Smooth muscle cell (in vitro differentiated cells): ENCODE data around the gene TPT1. TPM values are rescaled to one million over a fixed set of nuclear protein-coding genes. Genes with fewer than 3 reads are reported as not detected.
"Not testable (repeated sequence)": the region's sequence is repeated elsewhere in the genome, so short reads cannot be mapped to it uniquely, and the experiment has no call there.

Experiments used
- DNase-seq: peaks from one replicate; lab custom pipeline; 2025; ENCODE audit not compliant: unreplicated experiment; lab: John Stamatoyannopoulos, UW
- H2AFZ ChIP-seq: fragments of 200-600 bp; sonication (generic); 2 replicates; pipeline ENCODE4 v1.6.0; 2016; ENCODE audit warnings: antibody characterized with exemption, low read depth, mild to moderate bottlenecking
- H3F3A ChIP-seq: fragments of 200-600 bp; sonication (generic); 2 replicates; pipeline ENCODE4 v1.6.0; 2017; ENCODE audit warnings: antibody characterized with exemption, low read depth
- H3K27ac ChIP-seq: fragments of 200-600 bp; sonication (generic); 2 replicates; pipeline ENCODE4 v1.5.1; 2016; ENCODE audit warnings: low read depth, mild to moderate bottlenecking
- H3K27me3 ChIP-seq: fragments of 200-600 bp; sonication (generic); 2 replicates; pipeline ENCODE4 v1.6.1; 2016; ENCODE audit warnings: low read depth, mild to moderate bottlenecking
- H3K36me3 ChIP-seq: fragments of 200-600 bp; sonication (generic); 2 replicates; pipeline ENCODE4 v1.5.1; 2016; ENCODE audit warnings: low read depth
- H3K4me1 ChIP-seq: fragments of 200-600 bp; sonication (generic); 2 replicates; pipeline ENCODE4 v1.5.1; 2016; ENCODE audit warnings: low read depth
- H3K4me2 ChIP-seq: fragments of 200-600 bp; sonication (generic); 2 replicates; pipeline ENCODE4 v1.6.0; 2016; ENCODE audit warnings: mild to moderate bottlenecking
- H3K4me3 ChIP-seq: fragments of 200-600 bp; sonication (generic); 2 replicates; pipeline ENCODE4 v1.5.1; 2016; ENCODE audit warnings: mild to moderate bottlenecking
- H3K79me2 ChIP-seq: fragments of 200-600 bp; sonication (generic); 2 replicates; pipeline ENCODE4 v1.6.0; 2016; ENCODE audit warnings: low read depth, mild to moderate bottlenecking
- H3K9ac ChIP-seq: fragments of 200-600 bp; sonication (generic); 2 replicates; pipeline ENCODE4 v1.6.0; 2016; ENCODE audit warnings: low read depth
- H3K9me3 ChIP-seq: fragments of 200-600 bp; sonication (generic); replicated peaks from 2 replicates; pipeline ENCODE4 v1.5.1; 2016; ENCODE audit warnings: low read depth
- H4K20me1 ChIP-seq: fragments of 200-600 bp; sonication (generic); 2 replicates; pipeline ENCODE4 v1.6.0; 2016; ENCODE audit warnings: low read depth
- WGBS: methylation state at CpG from one replicate; pipeline ENCODE4 v1.1.7; 2016; ENCODE audit warnings: low lambda C conversion rate; 5-methylcytosine and 5-hydroxymethylcytosine counted together
- polyA plus RNA-seq: library from polyadenylated mRNA; unstranded; fragments of >200 nt; fragmentation: Nextera tagmentation; extraction: Ambion mirVana; gene quantifications from 2 replicates; pipeline ENCODE4 v1.2.1, GENCODE V29; 2016
- total RNA-seq: library from RNA; depleted of rRNA; stranded (reverse); fragments of >200 nt; gene quantifications from 2 replicates; pipeline ENCODE4 v1.2.3, GENCODE V29; 2014
- TF ChIP-seq, protein P1 (sequence below): fragments of 200-600 bp; sonication (generic); IDR thresholded peaks from 2 replicates; pipeline ENCODE4 v1.5.1; 2017; ENCODE audit warnings: borderline replicate concordance, mild to moderate bottlenecking, antibody characterized with exemption; ENCODE audit not compliant: insufficient read depth, poor library complexity, severe bottlenecking

The TPT1 gene
- total and polyA plus RNA-seq, 2 experiments from 2014 or later = 1,031 to 3,918 TPM

GRCh38 chr13:45302507-45302906 is 38.5 kb downstream of the TPT1 start:
- DNase-seq = no peak
- Histone ChIP-seq H3K9ac (no peak overlapping the region), H4K20me1 (no peaks in the 10 kb centered on the region), H2AFZ (no peak overlapping the region), H3K79me2 (no peaks in the 10 kb centered on the region), H3K27me3 (peaks cover 11% of the 10 kb centered on the region), H3K4me1 (no peaks in the 10 kb centered on the region), H3K36me3 (no peaks in the 10 kb centered on the region), H3K9me3 (no peaks in the 10 kb centered on the region), H3K4me2 (no peak overlapping the region), H3K27ac (no peak overlapping the region), H3K4me3 (no peak overlapping the region), H3F3A (no peaks in the 10 kb centered on the region)
- 52% methylated on average over 3 of the region's 3 CpGs for WGBS
- TF ChIP-seq, protein P1, sequence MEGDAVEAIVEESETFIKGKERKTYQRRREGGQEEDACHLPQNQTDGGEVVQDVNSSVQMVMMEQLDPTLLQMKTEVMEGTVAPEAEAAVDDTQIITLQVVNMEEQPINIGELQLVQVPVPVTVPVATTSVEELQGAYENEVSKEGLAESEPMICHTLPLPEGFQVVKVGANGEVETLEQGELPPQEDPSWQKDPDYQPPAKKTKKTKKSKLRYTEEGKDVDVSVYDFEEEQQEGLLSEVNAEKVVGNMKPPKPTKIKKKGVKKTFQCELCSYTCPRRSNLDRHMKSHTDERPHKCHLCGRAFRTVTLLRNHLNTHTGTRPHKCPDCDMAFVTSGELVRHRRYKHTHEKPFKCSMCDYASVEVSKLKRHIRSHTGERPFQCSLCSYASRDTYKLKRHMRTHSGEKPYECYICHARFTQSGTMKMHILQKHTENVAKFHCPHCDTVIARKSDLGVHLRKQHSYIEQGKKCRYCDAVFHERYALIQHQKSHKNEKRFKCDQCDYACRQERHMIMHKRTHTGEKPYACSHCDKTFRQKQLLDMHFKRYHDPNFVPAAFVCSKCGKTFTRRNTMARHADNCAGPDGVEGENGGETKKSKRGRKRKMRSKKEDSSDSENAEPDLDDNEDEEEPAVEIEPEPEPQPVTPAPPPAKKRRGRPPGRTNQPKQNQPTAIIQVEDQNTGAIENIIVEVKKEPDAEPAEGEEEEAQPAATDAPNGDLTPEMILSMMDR = no peak

DNA sequence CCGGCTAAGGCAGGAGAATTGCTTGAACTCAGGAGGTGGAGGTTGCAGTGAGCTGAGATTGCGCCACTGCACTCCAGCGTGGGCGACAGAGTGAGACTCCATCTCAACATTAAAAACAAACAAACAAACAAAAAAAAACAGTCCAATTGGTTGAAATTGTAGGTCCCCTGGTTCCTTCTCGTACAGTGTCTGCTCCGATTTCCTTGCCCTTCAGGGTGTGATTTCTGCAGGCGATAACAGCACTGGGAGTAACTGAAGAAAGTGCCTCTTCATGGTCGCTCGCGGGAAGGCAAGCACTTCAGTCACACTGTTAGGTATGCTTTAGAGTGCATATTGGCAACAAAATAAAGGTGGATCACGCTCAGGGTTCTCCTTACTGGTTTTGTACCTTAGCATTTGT is 39.7 kb downstream of the TPT1 start:
- TF ChIP-seq, protein P1 = no peak

GRCh38 chr13:45300190-45300985 is 40.6 kb downstream of the TPT1 start:
- Histone ChIP-seq H3K9me3 (no peaks in the 10 kb centered on the region), H3K36me3 (no peaks in the 10 kb centered on the region), H3K27me3 (peaks cover 11% of the 10 kb centered on the region), H3K4me2 (no peak overlapping the region), H3K27ac (no peak overlapping the region), H3K4me1 (no peaks in the 10 kb centered on the region), H2AFZ (no peak overlapping the region), H3K79me2 (no peaks in the 10 kb centered on the region), H4K20me1 (no peaks in the 10 kb centered on the region), H3K9ac (no peak overlapping the region), H3K4me3 (no peak overlapping the region), H3F3A (no peaks in the 10 kb centered on the region)
- WGBS = 90% methylated on average over 9 of the region's 9 CpGs
- no peak for DNase-seq
- TF ChIP-seq, protein P1 = no peak

More for the DNA sequence above, 39.7 kb downstream of the TPT1 start:
- H3K4me2 ChIP-seq = no peak overlapping the region
- H3K27me3 ChIP-seq = peaks cover 11% of the 10 kb centered on the region
- no peaks in the 10 kb centered on the region for H3K36me3 ChIP-seq
- H3K79me2 ChIP-seq = no peaks in the 10 kb centered on the region
- no peaks in the 10 kb centered on the region for H4K20me1 ChIP-seq
- H3K27ac ChIP-seq = no peak overlapping the region
- no peaks in the 10 kb centered on the region for H3K9me3 ChIP-seq
- H3K4me1 ChIP-seq = no peaks in the 10 kb centered on the region
- no peaks in the 10 kb centered on the region for H3F3A ChIP-seq
- no peak overlapping the region for H2AFZ ChIP-seq
- H3K4me3 ChIP-seq = no peak overlapping the region
- DNase-seq = no peak
- H3K9ac ChIP-seq = no peak overlapping the region
- WGBS = 78% methylated on average over 11 of the region's 11 CpGs

DNA sequence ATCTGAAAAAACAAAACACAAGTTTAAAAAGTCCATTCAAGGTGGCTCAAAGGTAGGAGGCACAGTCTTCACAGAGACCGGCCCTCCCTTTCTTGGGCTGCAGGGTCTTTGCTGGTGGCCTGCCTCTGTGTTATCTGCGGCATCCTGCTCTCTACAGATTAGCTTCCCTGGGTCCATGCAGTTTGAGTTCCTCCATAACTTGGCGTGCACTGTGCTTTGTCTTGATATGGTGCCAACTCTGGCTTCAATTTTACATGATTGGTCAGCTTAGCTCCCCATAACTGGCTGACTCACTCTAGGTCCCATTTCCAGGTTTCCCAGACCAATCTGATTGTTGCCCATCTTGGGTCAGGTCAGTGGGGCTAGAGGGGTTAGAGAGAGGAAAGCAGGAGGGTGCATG is 41.8 kb downstream of the TPT1 start:
- Histone ChIP-seq H3K79me2 (no peaks in the 10 kb centered on the region), H3K9ac (no peak overlapping the region), H4K20me1 (no peaks in the 10 kb centered on the region), H2AFZ (no peak overlapping the region), H3K9me3 (no peaks in the 10 kb centered on the region), H3K27ac (no peak overlapping the region), H3K27me3 (peaks cover 11% of the 10 kb centered on the region), H3K4me3 (no peak overlapping the region), H3F3A (no peaks in the 10 kb centered on the region), H3K36me3 (no peaks in the 10 kb centered on the region), H3K4me2 (no peak overlapping the region), H3K4me1 (no peaks in the 10 kb centered on the region)
- DNase-seq = no peak
- WGBS = 92% methylated on average over 3 of the region's 3 CpGs
- TF ChIP-seq, protein P1 = no peak

- peaks cover 11% of the 10 kb centered on the region for H3K27me3 ChIP-seq
- not testable (repeated sequence) for H3F3A ChIP-seq, H3K36me3 ChIP-seq, H3K79me2 ChIP-seq, H3K27ac ChIP-seq, H3K4me3 ChIP-seq, H4K20me1 ChIP-seq, H3K9ac ChIP-seq, DNase-seq, H3K9me3 ChIP-seq, H3K4me1 ChIP-seq, H2AFZ ChIP-seq, H3K4me2 ChIP-seq
- 100% methylated on average over 3 of the region's 3 CpGs for WGBS
These were observed 42.4 kb downstream of the TPT1 start for GRCh38 chr13:45298550-45298949.
